ENCODE data around the gene FOXD2.

GRCh38 chr1:47448462-47449222 is 10.8 kb downstream of the FOXD2 start:
- TF ChIP-seq CTCF (IDR thresholded peaks at IDR 0.05 in 4 of 5, conservative IDR thresholded peaks at IDR 0.05 in 1 of 5), result no peak
- no peak for TF ChIP-seq POLR2A (IDR thresholded peaks at IDR 0.05)

Measured in gastrocnemius medialis (tissue), 4 donors.